Smooth muscle cell (in vitro differentiated cells): ENCODE data around the gene CTNND2. TPM values are rescaled to one million over a fixed set of nuclear protein-coding genes. Genes with fewer than 3 reads are reported as not detected.

Source experiments
- DNase-seq: peaks from one replicate; lab custom pipeline; 2025; ENCODE audit not compliant: unreplicated experiment; lab: John Stamatoyannopoulos, UW
- H2AFZ ChIP-seq: fragments of 200-600 bp; sonication (generic); 2 replicates; pipeline ENCODE4 v1.6.0; 2016; ENCODE audit warnings: antibody characterized with exemption, low read depth, mild to moderate bottlenecking
- H3F3A ChIP-seq: fragments of 200-600 bp; sonication (generic); 2 replicates; pipeline ENCODE4 v1.6.0; 2017; ENCODE audit warnings: antibody characterized with exemption, low read depth
- H3K27ac ChIP-seq: fragments of 200-600 bp; sonication (generic); 2 replicates; pipeline ENCODE4 v1.5.1; 2016; ENCODE audit warnings: low read depth, mild to moderate bottlenecking
- H3K27me3 ChIP-seq: fragments of 200-600 bp; sonication (generic); 2 replicates; pipeline ENCODE4 v1.6.1; 2016; ENCODE audit warnings: low read depth, mild to moderate bottlenecking
- H3K36me3 ChIP-seq: fragments of 200-600 bp; sonication (generic); 2 replicates; pipeline ENCODE4 v1.5.1; 2016; ENCODE audit warnings: low read depth
- H3K4me1 ChIP-seq: fragments of 200-600 bp; sonication (generic); 2 replicates; pipeline ENCODE4 v1.5.1; 2016; ENCODE audit warnings: low read depth
- H3K4me2 ChIP-seq: fragments of 200-600 bp; sonication (generic); 2 replicates; pipeline ENCODE4 v1.6.0; 2016; ENCODE audit warnings: mild to moderate bottlenecking
- H3K4me3 ChIP-seq: fragments of 200-600 bp; sonication (generic); 2 replicates; pipeline ENCODE4 v1.5.1; 2016; ENCODE audit warnings: mild to moderate bottlenecking
- H3K79me2 ChIP-seq: fragments of 200-600 bp; sonication (generic); 2 replicates; pipeline ENCODE4 v1.6.0; 2016; ENCODE audit warnings: low read depth, mild to moderate bottlenecking
- H3K9ac ChIP-seq: fragments of 200-600 bp; sonication (generic); 2 replicates; pipeline ENCODE4 v1.6.0; 2016; ENCODE audit warnings: low read depth
- H3K9me3 ChIP-seq: fragments of 200-600 bp; sonication (generic); replicated peaks from 2 replicates; pipeline ENCODE4 v1.5.1; 2016; ENCODE audit warnings: low read depth
- H4K20me1 ChIP-seq: fragments of 200-600 bp; sonication (generic); 2 replicates; pipeline ENCODE4 v1.6.0; 2016; ENCODE audit warnings: low read depth
- CTCF ChIP-seq: fragments of 200-600 bp; sonication (generic); IDR thresholded peaks from 2 replicates; pipeline ENCODE4 v1.5.1; 2017; ENCODE audit warnings: borderline replicate concordance, mild to moderate bottlenecking, antibody characterized with exemption; ENCODE audit not compliant: insufficient read depth, poor library complexity, severe bottlenecking
- WGBS: methylation state at CpG from one replicate; pipeline ENCODE4 v1.1.7; 2016; ENCODE audit warnings: low lambda C conversion rate; 5-methylcytosine and 5-hydroxymethylcytosine counted together
- polyA plus RNA-seq: library from polyadenylated mRNA; unstranded; fragments of >200 nt; fragmentation: Nextera tagmentation; extraction: Ambion mirVana; gene quantifications from 2 replicates; pipeline ENCODE4 v1.2.1, GENCODE V29; 2016
- total RNA-seq: library from RNA; depleted of rRNA; stranded (reverse); fragments of >200 nt; gene quantifications from 2 replicates; pipeline ENCODE4 v1.2.3, GENCODE V29; 2014

Gene CTNND2
- total and polyA plus RNA-seq, 2 experiments from 2014 or later, result 2.7 to 5.8 TPM

GRCh38 chr5:11043881-11044280, 860.4 kb downstream of the CTNND2 start:
- H3K9ac ChIP-seq, result no peak overlapping the region
- no peak overlapping the region for H3K4me2 ChIP-seq
- no peak overlapping the region for H3K4me3 ChIP-seq
- H3F3A ChIP-seq, result no peaks in the 10 kb centered on the region
- no peak for DNase-seq
- no peaks in the 10 kb centered on the region for H3K79me2 ChIP-seq
- no peak for TF ChIP-seq CTCF
- 91% methylated on average over 5 of the region's 5 CpGs for WGBS
- H3K4me1 ChIP-seq, result no peaks in the 10 kb centered on the region
- no peaks in the 10 kb centered on the region for H3K9me3 ChIP-seq
- no peaks in the 10 kb centered on the region for H4K20me1 ChIP-seq
- no peaks in the 10 kb centered on the region for H3K27me3 ChIP-seq
- no peak overlapping the region for H2AFZ ChIP-seq
- no peak overlapping the region for H3K27ac ChIP-seq
- H3K36me3 ChIP-seq, result no peaks in the 10 kb centered on the region

- no peaks in the 10 kb centered on the region for H3K36me3 ChIP-seq
- no peak for TF ChIP-seq CTCF
- no peak overlapping the region for H2AFZ ChIP-seq
- H3K27me3 ChIP-seq, result no peaks in the 10 kb centered on the region
- no peaks in the 10 kb centered on the region for H3F3A ChIP-seq
- no peak overlapping the region for H3K4me3 ChIP-seq
- H3K9me3 ChIP-seq, result no peaks in the 10 kb centered on the region
- no peaks in the 10 kb centered on the region for H3K79me2 ChIP-seq
- H3K4me2 ChIP-seq, result no peak overlapping the region
- H4K20me1 ChIP-seq, result no peaks in the 10 kb centered on the region
- DNase-seq, result no peak
- no peaks in the 10 kb centered on the region for H3K4me1 ChIP-seq
- 91% methylated on average over 1 of the region's 1 CpG for WGBS
- H3K9ac ChIP-seq, result no peak overlapping the region
- H3K27ac ChIP-seq, result no peak overlapping the region
Measured at GRCh38 chr5:11040345-11040744, 863.9 kb downstream of the CTNND2 start.

DNA sequence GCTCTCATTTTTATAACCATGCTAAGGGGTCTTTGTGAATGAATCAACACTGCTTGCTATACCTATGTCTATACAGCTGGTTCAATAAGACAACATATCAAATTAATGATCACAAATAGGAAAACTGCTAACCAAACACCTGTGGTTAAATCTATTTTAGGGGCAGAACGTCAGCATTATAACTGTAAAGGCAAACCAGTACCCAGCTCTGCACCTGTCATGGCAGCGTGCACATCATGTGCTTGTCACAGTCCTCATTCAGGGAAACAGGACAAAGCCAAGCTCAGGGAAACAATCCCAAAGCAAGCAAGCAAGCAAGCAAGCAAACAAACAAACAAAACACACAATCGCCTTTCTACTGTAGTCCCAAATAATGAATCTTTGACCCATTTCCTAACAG, 865.5 kb downstream of the CTNND2 start:
- no peak for DNase-seq
- no peak for TF ChIP-seq CTCF
- no peaks in the 10 kb centered on the region for H4K20me1 ChIP-seq
- H3K4me3 ChIP-seq, result no peak overlapping the region
- no peak overlapping the region for H3K9ac ChIP-seq
- H3F3A ChIP-seq, result no peaks in the 10 kb centered on the region
- WGBS, result 60% methylated on average over 3 of the region's 3 CpGs
- no peaks in the 10 kb centered on the region for H3K79me2 ChIP-seq
- H3K27me3 ChIP-seq, result no peaks in the 10 kb centered on the region
- no peaks in the 10 kb centered on the region for H3K4me1 ChIP-seq
- no peaks in the 10 kb centered on the region for H3K9me3 ChIP-seq
- no peak overlapping the region for H3K4me2 ChIP-seq
- no peaks in the 10 kb centered on the region for H3K36me3 ChIP-seq
- no peak overlapping the region for H3K27ac ChIP-seq
- no peak overlapping the region for H2AFZ ChIP-seq

DNA sequence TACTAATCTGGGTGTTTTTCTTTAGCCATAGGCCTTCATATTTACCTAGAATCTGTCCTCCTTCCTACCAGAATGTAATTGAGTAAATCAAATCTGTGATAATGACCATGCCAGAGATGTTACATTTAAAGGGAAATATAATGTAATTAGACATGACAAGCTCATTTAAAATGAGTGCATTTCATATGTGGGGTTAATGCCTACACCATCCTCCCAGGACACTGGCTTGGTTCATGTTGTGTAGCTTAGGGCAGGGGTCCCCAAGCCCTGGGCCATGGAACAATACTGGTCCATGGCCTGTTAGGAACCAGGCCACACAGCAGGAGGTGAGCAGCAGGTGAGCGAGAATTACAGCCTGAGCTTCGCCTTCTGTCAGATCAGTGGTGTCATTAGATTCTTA, 866.3 kb downstream of the CTNND2 start:
- no peaks in the 10 kb centered on the region for H3K9me3 ChIP-seq
- no peaks in the 10 kb centered on the region for H3K79me2 ChIP-seq
- H3K27ac ChIP-seq, result no peak overlapping the region
- no peak for DNase-seq
- H3K4me3 ChIP-seq, result no peak overlapping the region
- 98% methylated on average over 2 of the region's 2 CpGs for WGBS
- H3F3A ChIP-seq, result no peaks in the 10 kb centered on the region
- H2AFZ ChIP-seq, result no peak overlapping the region
- H3K9ac ChIP-seq, result no peak overlapping the region
- no peaks in the 10 kb centered on the region for H3K36me3 ChIP-seq
- no peak overlapping the region for H3K4me2 ChIP-seq
- no peaks in the 10 kb centered on the region for H3K27me3 ChIP-seq
- TF ChIP-seq CTCF, result no peak
- no peaks in the 10 kb centered on the region for H4K20me1 ChIP-seq
- no peaks in the 10 kb centered on the region for H3K4me1 ChIP-seq
